B cell (primary cell): ENCODE results near the gene AKT2. TPM values are rescaled to one million over a fixed set of nuclear protein-coding genes. Genes with fewer than 3 reads are reported as not detected.
A peak's percentile ranks its signal among the peaks of the same experiment; 100 is the strongest.

Experiments used
- ATAC-seq: fragments of 200-7000 bp; cut with Tn5 transposase; one replicate; pipeline ENCODE4 v1.10.0; 2021; ENCODE audit warnings: low read depth, mild to moderate bottlenecking, moderate number of reproducible peaks, moderate library complexity
- CTCF ChIA-PET: fragments of 350-600 bp; sonication (Branson Sonifier 250); formaldehyde crosslinking; loops from one replicate; lab custom pipeline; 2021; ENCODE audit warnings: antibody characterized with exemption, inconsistent platforms; lab: Charles Lee
- POLR2A ChIA-PET: fragments of 350-600 bp; sonication (Branson Sonifier 250); formaldehyde crosslinking; loops from one replicate; lab custom pipeline; 2021; ENCODE audit warnings: antibody characterized with exemption; lab: Charles Lee
- DNase-seq: peaks from one replicate; pipeline ENCODE4 v3.0.0; 2013
- H2AFZ ChIP-seq: 2 replicates; pipeline ENCODE4 v1.6.1; 2012; ENCODE audit warnings: mild to moderate bottlenecking, low read depth, low read length; ENCODE audit not compliant: insufficient read depth, poor library complexity, severe bottlenecking
- H3K27ac ChIP-seq, 2 donors: 1 replicate in 1 of 2; 2 replicates in 1 of 2; pipeline ENCODE4 v1.5.1; 2012 to 2013; ENCODE audit warnings: low read length in 2 of 2, mild to moderate bottlenecking in 2 of 2, moderate library complexity in 1 of 2
- H3K27me3 ChIP-seq, 4 experiments: fragments of 200-600 bp in 1 of 4; sonication (generic) in 1 of 4; replicated peaks in 1 of 4; 1 replicate in 2 of 4; 2 replicates in 2 of 4; pipeline versions ENCODE4 v1.6.1 to v1.7.0; 2013 to 2016; ENCODE audit warnings: low read length in 3 of 4, mild to moderate bottlenecking in 2 of 4, mixed read lengths in 1 of 4, moderate library complexity in 1 of 4; ENCODE audit not compliant: insufficient read depth in 4 of 4, control insufficient read depth in 3 of 4; ENCODE audit errors: control extremely low read depth in 1 of 4
- H3K36me3 ChIP-seq, 2 experiments: replicated peaks in 1 of 2; 1 replicate in 1 of 2; 2 replicates in 1 of 2; pipeline versions ENCODE4 v1.6.1 to v1.7.1; 2013; ENCODE audit warnings: low read length in 1 of 2; ENCODE audit not compliant: insufficient read depth in 2 of 2, control insufficient read depth in 1 of 2; ENCODE audit errors: control extremely low read depth in 1 of 2, extremely low read depth in 1 of 2
- H3K4me1 ChIP-seq, 2 donors: fragments of 200-600 bp in 1 of 2; sonication (generic) in 1 of 2; 1 replicate in 1 of 2; 2 replicates in 1 of 2; pipeline versions ENCODE4 v1.5.1 to v1.6.1; 2013 to 2017; ENCODE audit warnings: low read length in 2 of 2; ENCODE audit not compliant: control insufficient read depth in 2 of 2, insufficient read depth in 2 of 2
- H3K4me2 ChIP-seq: replicated peaks from 2 replicates; pipeline ENCODE3; 2012; ENCODE audit warnings: mild to moderate bottlenecking, low read depth, low read length; ENCODE audit not compliant: poor library complexity, severe bottlenecking
- H3K4me3 ChIP-seq, 5 experiments: fragments of 200-600 bp in 1 of 5; sonication (generic) in 1 of 5; 1 replicate in 3 of 5; 2 replicates in 2 of 5; pipeline versions ENCODE4 v1.5.1 to v1.7.0; 2011 to 2016; ENCODE audit warnings: low read length in 4 of 5, mild to moderate bottlenecking in 4 of 5, low read depth in 2 of 5, control low read depth in 1 of 5, moderate library complexity in 1 of 5; ENCODE audit not compliant: insufficient read depth in 1 of 5; ENCODE audit errors: control extremely low read depth in 1 of 5, extremely low read depth in 1 of 5
- H3K79me2 ChIP-seq: fragments of 200-600 bp; sonication (generic); one replicate; pipeline ENCODE4 v1.6.0; 2016; ENCODE audit warnings: low read length; ENCODE audit not compliant: control insufficient read depth, insufficient read depth
- H3K9ac ChIP-seq: fragments of 200-600 bp; sonication (generic); 2 replicates; pipeline ENCODE4 v1.6.1; 2017; ENCODE audit warnings: mild to moderate bottlenecking, low read length, moderate library complexity
- H3K9me3 ChIP-seq, 3 donors: one replicate each; pipeline versions ENCODE4 v1.6.1 to v1.7.1; 2013; ENCODE audit warnings: low read length in 2 of 3; ENCODE audit not compliant: control insufficient read depth in 2 of 3, insufficient read depth in 1 of 3; ENCODE audit errors: control extremely low read depth in 1 of 3
- H4K20me1 ChIP-seq: 2 replicates; pipeline ENCODE4 v1.6.0; 2012; ENCODE audit warnings: mild to moderate bottlenecking, low read length; ENCODE audit not compliant: insufficient read depth, control insufficient read depth, poor library complexity, severe bottlenecking
- H3K27ac Mint-ChIP-seq: one replicate; pipeline ENCODE4 v1.8.0; 2021; ENCODE audit warnings: mixed read lengths
- H3K27me3 Mint-ChIP-seq: one replicate; pipeline ENCODE4 v1.8.0; 2021; ENCODE audit warnings: mixed read lengths
- H3K4me1 Mint-ChIP-seq: one replicate; pipeline ENCODE4 v1.8.0; 2021; ENCODE audit warnings: mixed read lengths
- H3K4me3 Mint-ChIP-seq: one replicate; pipeline ENCODE4 v1.8.0; 2021; ENCODE audit warnings: mixed read lengths
- H3K9me3 Mint-ChIP-seq: one replicate; pipeline ENCODE4 v1.8.0; 2022; ENCODE audit warnings: mixed read lengths; ENCODE audit not compliant: insufficient read depth
- CTCF ChIP-seq: fragments of 200-600 bp; IDR thresholded peaks from one replicate; pipeline ENCODE4 v1.8.0; 2022; ENCODE audit warnings: antibody characterized with exemption, mild to moderate bottlenecking
- EZH2 ChIP-seq: IDR thresholded peaks from 2 replicates; pipeline ENCODE4 v1.6.1; 2012; ENCODE audit warnings: borderline replicate concordance, low read depth, mild to moderate bottlenecking, moderate library complexity, low read length; ENCODE audit not compliant: insufficient read depth, poor library complexity, severe bottlenecking
- WGBS: methylation state at CpG from one replicate; pipeline ENCODE4 v1.1.5; 2013; ENCODE audit warnings: missing lambda C conversion rate; ENCODE audit not compliant: insufficient coverage; 5-methylcytosine and 5-hydroxymethylcytosine counted together
- intact Hi-C: fragments of 100-400 bp; cut with micrococcal nuclease; formaldehyde crosslinking; loops from one replicate; pipeline ENCODE4 v1.10.0; 2022
- polyA plus RNA-seq: library from polyadenylated mRNA; depleted of rRNA; stranded (reverse); fragments of >200 nt; gene quantifications from 2 replicates; pipeline ENCODE4 v1.2.3, GENCODE V29; 2012
- total RNA-seq, 2 donors: library from RNA; stranded (reverse); fragments of 120-200 nt in 1 of 2; gene quantifications; 1 replicate in 1 of 2; 2 replicates in 1 of 2; pipeline versions ENCODE4 v1.2.3 to v1.2.4, GENCODE V29; 2013 to 2022

The AKT2 gene
- total and polyA plus RNA-seq, 2 donors (not counting 1 experiment from before 2014, with no cell fraction given): 195 to 243 TPM

- Histone ChIP-seq H3K9ac (no peak within 1 kb of the TSS), H3K4me2 (peak within 1 kb of the TSS; percentile 48), H2AFZ (no peak within 1 kb of the TSS), H4K20me1 (no peaks in the 10 kb centered on the region), H3K4me3 (no peak within 1 kb of the TSS), H3K9me3 (peaks cover 0 to 29% (median 0%) of the 10 kb centered on the region in 3 donors), H3K36me3 (no peaks in the 10 kb centered on the region), H3K27ac (no peak within 1 kb of the TSS), H3K4me1 (peaks cover 13 to 27% of the 10 kb centered on the region in 2 donors), H3K27me3 (peaks cover 0 to 42% (median 21%) of the 10 kb centered on the region in 4 experiments), H3K79me2 (no peaks in the 10 kb centered on the region)
- peak; percentile 10 for ATAC-seq
- WGBS: 8% methylated on average over 73 of the region's 75 CpGs
- H3K4me3 Mint-ChIP-seq: no peak within 1 kb of the TSS
- intact Hi-C loops: no loop called here
- TF ChIP-seq EZH2 (no peak), CTCF (no peak)
- ChIA-PET POLR2A (interaction anchor here (0.7 kb wide), 1 partner anchor 444 kb away, joined by 3 read pairs; no protein-coding TSS in a partner anchor), CTCF (interaction anchor here (0.6 to 1.3 kb wide), 3 partner anchors 202 to 416 kb away, joined by 3 read pairs; no protein-coding TSS in a partner anchor)
- no peaks in the 10 kb centered on the region for H3K9me3 Mint-ChIP-seq
- H3K27me3 Mint-ChIP-seq: peaks cover 38% of the 10 kb centered on the region
- DNase-seq: peak; percentile 69
- no peak within 1 kb of the TSS for H3K27ac Mint-ChIP-seq
- H3K4me1 Mint-ChIP-seq: peaks cover 10% of the 10 kb centered on the region
These were observed 66.9 kb downstream of the AKT2 start, which contains the start of gene TTC9B for GRCh38 chr19:40217934-40218890. TSS of gene TTC9B (minus strand) at chr19:40218384. CDS start at chr19:40218381, 3 bp downstream.
